Measurements from ENCODE around the gene RAI14. TPM values are rescaled to one million over a fixed set of nuclear protein-coding genes. Genes with fewer than 3 reads are reported as not detected.

The RAI14 gene
- total RNA-seq, 1 experiment from 2014 or later = 23.6 TPM

DNA sequence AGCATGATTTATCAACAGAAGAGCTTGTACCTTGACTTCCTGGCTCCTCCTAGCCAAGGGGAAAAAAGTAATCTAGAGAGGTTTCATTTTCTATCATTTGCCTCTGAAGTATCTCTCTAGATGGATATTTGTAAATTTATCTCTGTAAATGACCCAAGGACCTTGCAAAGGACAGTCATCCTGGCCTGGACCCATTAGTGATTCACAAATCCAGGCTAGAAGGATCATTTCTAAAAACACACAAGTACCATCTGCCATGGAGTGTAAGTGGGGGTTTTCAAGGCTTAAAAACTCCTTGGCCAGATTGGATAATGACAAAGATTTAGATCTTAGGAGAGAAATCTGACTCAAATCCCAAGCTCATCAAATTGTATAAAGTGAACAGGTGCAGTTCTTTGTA lies 190.9 kb downstream of the RAI14 start:
- POLR2A ChIA-PET (ENCODE audit: low non-redundant PET) = no interaction called here
- CTCF ChIA-PET = no interaction called here
- BruUV-seq (replicated peaks) = no TSS peak
- no peak for DNase-seq (ENCODE audit: low spot score)
- Histone ChIP-seq H3K4me1 (ENCODE audit: insufficient read depth, low read length, poor library complexity, severe bottlenecking) (no peaks in the 10 kb centered on the region), H3K27ac (ENCODE audit: low read depth, low read length, poor library complexity, severe bottlenecking) (no peak overlapping the region), H3K9me3 (ENCODE audit: low read depth, low read length, poor library complexity, severe bottlenecking) (no peaks in the 10 kb centered on the region), H3K27me3 (replicated peaks; ENCODE audit: insufficient read depth, low read depth, low read length, poor library complexity) (no peaks in the 10 kb centered on the region), H3K4me3 (ENCODE audit: low read depth, low read length, poor library complexity, severe bottlenecking) (no peak overlapping the region), H3K36me3 (ENCODE audit: insufficient read depth, low read length, poor library complexity, severe bottlenecking) (no peaks in the 10 kb centered on the region)
- intact Hi-C loops (cut with micrococcal nuclease; ENCODE audit: unreplicated experiment) = no loop called here
- no peak for TF ChIP-seq EZH2 (IDR thresholded peaks at IDR 0.05; ENCODE audit: borderline replicate concordance, low read depth, low read length, poor library complexity, severe bottlenecking)
- TF ChIP-seq, protein P1, sequence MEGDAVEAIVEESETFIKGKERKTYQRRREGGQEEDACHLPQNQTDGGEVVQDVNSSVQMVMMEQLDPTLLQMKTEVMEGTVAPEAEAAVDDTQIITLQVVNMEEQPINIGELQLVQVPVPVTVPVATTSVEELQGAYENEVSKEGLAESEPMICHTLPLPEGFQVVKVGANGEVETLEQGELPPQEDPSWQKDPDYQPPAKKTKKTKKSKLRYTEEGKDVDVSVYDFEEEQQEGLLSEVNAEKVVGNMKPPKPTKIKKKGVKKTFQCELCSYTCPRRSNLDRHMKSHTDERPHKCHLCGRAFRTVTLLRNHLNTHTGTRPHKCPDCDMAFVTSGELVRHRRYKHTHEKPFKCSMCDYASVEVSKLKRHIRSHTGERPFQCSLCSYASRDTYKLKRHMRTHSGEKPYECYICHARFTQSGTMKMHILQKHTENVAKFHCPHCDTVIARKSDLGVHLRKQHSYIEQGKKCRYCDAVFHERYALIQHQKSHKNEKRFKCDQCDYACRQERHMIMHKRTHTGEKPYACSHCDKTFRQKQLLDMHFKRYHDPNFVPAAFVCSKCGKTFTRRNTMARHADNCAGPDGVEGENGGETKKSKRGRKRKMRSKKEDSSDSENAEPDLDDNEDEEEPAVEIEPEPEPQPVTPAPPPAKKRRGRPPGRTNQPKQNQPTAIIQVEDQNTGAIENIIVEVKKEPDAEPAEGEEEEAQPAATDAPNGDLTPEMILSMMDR (conservative IDR thresholded peaks at IDR 0.05; ENCODE audit: low read depth, low read length) = no peak

DNA sequence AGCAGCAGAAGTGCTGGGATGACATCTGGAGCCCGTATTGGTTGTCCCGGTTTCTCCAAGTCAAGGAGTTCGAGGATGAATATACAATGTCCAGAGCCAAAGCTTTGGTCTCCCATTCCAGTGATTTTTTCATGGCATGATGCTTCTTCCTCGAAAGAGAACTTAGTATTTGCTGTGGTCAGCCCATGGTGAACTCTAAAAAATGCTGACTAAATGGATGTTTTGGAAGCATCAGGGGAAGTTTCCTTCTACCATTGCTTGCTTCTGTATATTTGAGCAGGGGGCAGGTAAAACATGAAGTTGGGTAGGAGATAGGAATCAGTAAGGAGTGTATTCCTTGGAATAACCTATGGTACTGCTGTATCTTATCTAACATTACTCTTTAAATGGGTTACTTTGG lies 191.4 kb downstream of the RAI14 start:
- intact Hi-C loops (cut with micrococcal nuclease; ENCODE audit: unreplicated experiment) = no loop called here
- Histone ChIP-seq H3K27ac (ENCODE audit: low read depth, low read length, poor library complexity, severe bottlenecking) (no peak overlapping the region), H3K4me3 (ENCODE audit: low read depth, low read length, poor library complexity, severe bottlenecking) (no peak overlapping the region), H3K36me3 (ENCODE audit: insufficient read depth, low read length, poor library complexity, severe bottlenecking) (no peaks in the 10 kb centered on the region), H3K9me3 (ENCODE audit: low read depth, low read length, poor library complexity, severe bottlenecking) (no peaks in the 10 kb centered on the region), H3K27me3 (replicated peaks; ENCODE audit: insufficient read depth, low read depth, low read length, poor library complexity) (no peaks in the 10 kb centered on the region), H3K4me1 (ENCODE audit: insufficient read depth, low read length, poor library complexity, severe bottlenecking) (no peaks in the 10 kb centered on the region)
- no peak for TF ChIP-seq EZH2 (IDR thresholded peaks at IDR 0.05; ENCODE audit: borderline replicate concordance, low read depth, low read length, poor library complexity, severe bottlenecking)
- TF ChIP-seq, protein P1 (conservative IDR thresholded peaks at IDR 0.05; ENCODE audit: low read depth, low read length) = no peak
- BruUV-seq (replicated peaks) = no TSS peak
- CTCF ChIA-PET = no interaction called here
- no peak for DNase-seq (ENCODE audit: low spot score)
- POLR2A ChIA-PET (ENCODE audit: low non-redundant PET) = no interaction called here

DNA sequence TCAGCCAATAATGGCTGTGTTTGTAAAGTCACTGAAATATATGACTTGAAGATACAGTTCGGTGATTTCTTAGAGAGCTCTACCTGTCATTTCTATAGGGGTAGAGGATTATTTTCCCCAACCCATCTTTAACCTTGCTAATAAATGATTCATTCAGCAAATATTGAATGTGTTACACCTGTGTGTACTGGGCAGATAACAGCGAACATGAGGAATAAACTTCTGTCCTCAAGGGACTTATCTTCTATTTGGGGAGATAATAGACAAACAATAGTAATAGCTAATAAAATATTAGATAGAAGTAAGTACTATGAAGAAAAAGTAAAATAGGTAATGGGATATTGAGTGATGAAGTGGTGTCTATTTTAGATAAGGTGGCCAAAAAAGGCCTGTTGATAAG lies 192.1 kb downstream of the RAI14 start:
- CTCF ChIA-PET = interaction anchor here (0.5 kb wide), 1 partner anchor 18 kb away, joined by 3 read pairs; no protein-coding TSS in a partner anchor
- no TSS peak for BruUV-seq (replicated peaks)
- no peaks in the 10 kb centered on the region for H3K36me3 ChIP-seq (ENCODE audit: insufficient read depth, low read length, poor library complexity, severe bottlenecking)
- POLR2A ChIA-PET (ENCODE audit: low non-redundant PET) = no interaction called here
- TF ChIP-seq, protein P1 (conservative IDR thresholded peaks at IDR 0.05; ENCODE audit: low read depth, low read length) = no peak
- no peak for TF ChIP-seq EZH2 (IDR thresholded peaks at IDR 0.05; ENCODE audit: borderline replicate concordance, low read depth, low read length, poor library complexity, severe bottlenecking)
- H3K4me1 ChIP-seq (ENCODE audit: insufficient read depth, low read length, poor library complexity, severe bottlenecking) = no peaks in the 10 kb centered on the region
- H3K4me3 ChIP-seq (ENCODE audit: low read depth, low read length, poor library complexity, severe bottlenecking) = no peak overlapping the region
- no peaks in the 10 kb centered on the region for H3K9me3 ChIP-seq (ENCODE audit: low read depth, low read length, poor library complexity, severe bottlenecking)
- no peak for DNase-seq (ENCODE audit: low spot score)
- H3K27me3 ChIP-seq (replicated peaks; ENCODE audit: insufficient read depth, low read depth, low read length, poor library complexity) = no peaks in the 10 kb centered on the region
- intact Hi-C loops (cut with micrococcal nuclease; ENCODE audit: unreplicated experiment) = no loop called here
- H3K27ac ChIP-seq (ENCODE audit: low read depth, low read length, poor library complexity, severe bottlenecking) = no peak overlapping the region

Measured in A673 (cell line).